Activated naive CD4-positive, alpha-beta T cell treated with anti-CD3 and anti-CD28 coated beads for 36 hours (primary cell): ENCODE data around the gene NCOA7. TPM values are rescaled to one million over a fixed set of nuclear protein-coding genes. Genes with fewer than 3 reads are reported as not detected.
"Not testable (repeated sequence)": the region's sequence is repeated elsewhere in the genome, so short reads cannot be mapped to it uniquely, and the experiment has no call there.

ENCODE experiments used
- CTCF ChIA-PET: fragments of 350-600 bp; sonication (Branson Sonifier 250); formaldehyde crosslinking; loops from one replicate; lab custom pipeline; 2021; ENCODE audit warnings: antibody characterized with exemption; lab: Charles Lee
- DNase-seq: peaks from one replicate; pipeline ENCODE4 v3.0.0-alpha.2; 2020
- H3K27ac Mint-ChIP-seq: one replicate; pipeline ENCODE4 v1.8.0; 2021; ENCODE audit warnings: mild to moderate bottlenecking, mixed read lengths
- H3K27me3 Mint-ChIP-seq: one replicate; pipeline ENCODE4 v1.8.0; 2021; ENCODE audit warnings: low read depth, mixed read lengths
- H3K36me3 Mint-ChIP-seq: one replicate; pipeline ENCODE4 v1.8.0; 2021; ENCODE audit warnings: low read depth, mixed read lengths
- H3K4me1 Mint-ChIP-seq: one replicate; pipeline ENCODE4 v1.8.0; 2021; ENCODE audit warnings: low read depth, mixed read lengths
- H3K4me3 Mint-ChIP-seq: one replicate; pipeline ENCODE4 v1.8.0; 2021; ENCODE audit warnings: mild to moderate bottlenecking, moderate library complexity, mixed read lengths
- H3K9me3 Mint-ChIP-seq: one replicate; pipeline ENCODE4 v1.8.0; 2021; ENCODE audit warnings: mixed read lengths
- intact Hi-C: fragments of 100-400 bp; cut with micrococcal nuclease; formaldehyde crosslinking; loops from one replicate; pipeline ENCODE4 v1.15.1; 2023
- total RNA-seq, 2 experiments: library from RNA; stranded (reverse); gene quantifications; one replicate each; pipeline ENCODE4 v1.2.3, GENCODE V29; 2021

NCOA7 gene
- total RNA-seq, 2 experiments from 2014 or later = 39.2 to 43.1 TPM

DNA sequence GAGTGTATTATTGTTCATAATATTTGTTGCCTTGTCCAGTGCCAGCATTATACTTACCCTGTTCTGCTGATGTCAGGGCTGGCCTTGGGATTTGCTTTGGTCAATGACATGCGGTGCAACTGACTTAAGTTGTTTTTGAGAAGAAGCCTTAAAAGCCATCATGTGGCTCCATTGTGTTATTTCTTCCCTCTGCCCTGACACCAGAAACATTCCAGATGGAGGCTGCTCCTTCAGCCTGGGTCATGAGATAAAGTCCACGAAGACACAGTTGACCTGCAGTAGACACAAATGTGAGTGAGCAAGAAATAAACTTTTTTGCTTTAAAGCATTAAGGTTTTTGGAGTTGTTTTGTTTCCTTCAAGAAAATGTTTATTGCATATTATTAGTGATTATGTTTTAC is 158.3 kb downstream of the NCOA7 start:
- Mint-ChIP-seq H3K27me3 (peaks cover 2% of the 10 kb centered on the region), H3K27ac (no peak overlapping the region), H3K4me1 (peaks cover 10% of the 10 kb centered on the region), H3K9me3 (no peaks in the 10 kb centered on the region), H3K36me3 (no peaks in the 10 kb centered on the region), H3K4me3 (no peak overlapping the region)
- intact Hi-C loops = no loop called here
- CTCF ChIA-PET = no interaction called here
- DNase-seq = no peak

GRCh38 chr6:125950293-125950692 is 159.5 kb downstream of the NCOA7 start:
- Mint-ChIP-seq H3K36me3 (no peaks in the 10 kb centered on the region), H3K27me3 (peaks cover 3% of the 10 kb centered on the region), H3K27ac (no peak overlapping the region), H3K9me3 (no peaks in the 10 kb centered on the region), H3K4me3 (no peak overlapping the region), H3K4me1 (peaks cover 8% of the 10 kb centered on the region)
- DNase-seq = no peak
- CTCF ChIA-PET = interaction anchor here (0.8 kb wide), 1 partner anchor 17 kb away, joined by 3 read pairs; no protein-coding TSS in a partner anchor
- intact Hi-C loops = no loop called here

- H3K36me3 Mint-ChIP-seq, H3K4me1 Mint-ChIP-seq, H3K27ac Mint-ChIP-seq, H3K27me3 Mint-ChIP-seq, DNase-seq, intact Hi-C loops, H3K9me3 Mint-ChIP-seq, H3K4me3 Mint-ChIP-seq: not testable (repeated sequence)
- CTCF ChIA-PET = interaction anchor here (0.8 to 4.0 kb wide), 4 partner anchors 17 to 155 kb away, joined by 3 to 27 read pairs (median 9); no protein-coding TSS in a partner anchor
Measured at GRCh38 chr6:125950716-125951115, 160.0 kb downstream of the NCOA7 start.

DNA sequence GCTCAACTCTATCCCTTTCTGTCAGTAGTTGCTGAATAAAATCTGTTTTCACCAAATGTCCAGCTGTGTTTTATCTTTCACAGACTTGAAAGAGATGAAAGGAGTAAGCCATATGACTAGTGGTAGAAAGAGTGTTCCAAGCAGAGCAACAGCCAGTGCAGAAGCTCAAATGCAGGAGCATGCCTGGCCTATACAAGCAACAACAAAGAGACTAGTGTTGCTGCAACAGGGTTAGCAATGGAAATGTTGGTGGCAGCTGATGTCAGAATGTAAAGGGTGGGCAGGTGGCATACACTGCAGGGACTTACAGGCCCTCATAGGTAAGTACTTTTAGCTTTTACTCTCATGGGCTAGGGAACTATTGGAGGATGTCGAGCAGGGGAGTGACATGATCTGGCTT is 160.6 kb downstream of the NCOA7 start:
- intact Hi-C loops = no loop called here
- peaks cover 9% of the 10 kb centered on the region for H3K4me1 Mint-ChIP-seq
- no peaks in the 10 kb centered on the region for H3K36me3 Mint-ChIP-seq

DNA sequence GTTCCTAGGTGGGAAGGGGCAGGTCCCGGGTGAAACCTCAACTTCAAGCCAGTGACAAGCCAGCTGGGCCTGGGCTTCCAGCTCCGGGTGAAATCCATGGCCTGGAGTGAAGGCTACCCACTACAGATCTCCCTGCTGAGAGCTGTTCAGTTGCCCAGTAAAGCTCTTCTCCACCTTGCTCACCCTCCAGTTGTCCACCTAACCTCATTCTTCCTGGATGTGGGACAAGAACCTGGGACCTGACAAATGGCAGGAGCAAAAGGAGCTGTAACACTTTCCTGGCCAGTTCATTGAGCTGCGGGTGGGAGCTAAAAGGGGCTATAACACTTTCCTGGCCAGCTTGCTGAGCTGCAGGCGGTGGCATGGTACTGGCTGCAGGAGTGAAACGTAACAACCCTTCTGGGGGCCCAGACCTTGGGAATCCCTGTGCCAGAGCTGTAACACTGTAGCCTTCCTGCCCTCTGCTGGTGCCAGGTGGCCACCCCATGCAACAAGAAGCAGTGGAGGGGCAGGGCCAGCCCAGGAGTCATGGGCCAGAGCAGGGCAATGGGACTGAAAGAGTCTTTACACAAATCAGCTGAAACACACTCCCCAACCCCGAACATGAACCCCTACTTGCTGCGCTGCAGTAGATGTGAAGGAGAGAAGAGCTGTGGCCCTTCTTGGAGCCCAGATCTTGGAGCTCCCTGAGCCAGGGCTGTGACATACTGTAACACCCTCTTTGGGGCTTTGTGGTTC is 162.2 kb downstream of the NCOA7 start:
- H3K4me1 Mint-ChIP-seq = peaks cover 7% of the 10 kb centered on the region
- no peaks in the 10 kb centered on the region for H3K36me3 Mint-ChIP-seq
- H3K27ac Mint-ChIP-seq = no peak overlapping the region
- CTCF ChIA-PET = interaction anchor here (0.7 to 4.0 kb wide), 28 partner anchors 9 to 640 kb away, joined by 3 to 27 read pairs (median 4); partner anchors contain the start of gene NCOA7
- no peak overlapping the region for H3K4me3 Mint-ChIP-seq
- intact Hi-C loops = no loop called here
- H3K27me3 Mint-ChIP-seq = peaks cover 4% of the 10 kb centered on the region
- no peaks in the 10 kb centered on the region for H3K9me3 Mint-ChIP-seq
- peak; percentile 61 for DNase-seq

More for the DNA sequence above, 160.6 kb downstream of the NCOA7 start:
- no peak for DNase-seq
- H3K4me3 Mint-ChIP-seq = no peak overlapping the region
- H3K27me3 Mint-ChIP-seq = peaks cover 4% of the 10 kb centered on the region
- CTCF ChIA-PET = interaction anchor here (0.7 to 4.0 kb wide), 9 partner anchors 23 to 160 kb away, joined by 3 to 27 read pairs (median 9); partner anchors contain the start of gene NCOA7
- H3K9me3 Mint-ChIP-seq = no peaks in the 10 kb centered on the region
- no peak overlapping the region for H3K27ac Mint-ChIP-seq

DNA sequence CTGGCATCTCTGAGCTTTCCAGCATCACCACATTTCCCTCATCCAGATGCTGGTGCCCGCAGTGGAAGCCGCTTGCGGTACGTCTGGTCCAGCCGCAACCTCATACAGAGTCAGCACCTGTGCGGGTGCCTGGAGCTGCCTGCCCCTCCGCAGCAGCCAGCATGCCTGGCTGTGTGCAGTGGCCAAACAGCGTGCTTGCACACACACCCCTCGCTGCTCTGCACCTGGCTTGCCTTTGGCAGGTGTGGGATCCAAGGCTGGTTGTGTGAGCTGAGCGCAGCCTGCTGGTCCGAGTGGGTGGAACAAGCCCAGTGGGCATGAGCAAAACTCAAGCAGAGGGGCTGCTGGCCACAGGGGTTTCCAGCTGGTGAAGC is 162.7 kb downstream of the NCOA7 start:
- no peaks in the 10 kb centered on the region for H3K9me3 Mint-ChIP-seq
- peaks cover 4% of the 10 kb centered on the region for H3K27me3 Mint-ChIP-seq
- no peak overlapping the region for H3K4me3 Mint-ChIP-seq
- no peak overlapping the region for H3K27ac Mint-ChIP-seq
- peaks cover 7% of the 10 kb centered on the region for H3K4me1 Mint-ChIP-seq
- CTCF ChIA-PET = interaction anchor here (0.7 to 4.0 kb wide), 25 partner anchors 10 to 640 kb away, joined by 3 to 27 read pairs (median 4); partner anchors contain the start of gene NCOA7
- H3K36me3 Mint-ChIP-seq = no peaks in the 10 kb centered on the region
- intact Hi-C loops = no loop called here
- peak; percentile 28 for DNase-seq

DNA sequence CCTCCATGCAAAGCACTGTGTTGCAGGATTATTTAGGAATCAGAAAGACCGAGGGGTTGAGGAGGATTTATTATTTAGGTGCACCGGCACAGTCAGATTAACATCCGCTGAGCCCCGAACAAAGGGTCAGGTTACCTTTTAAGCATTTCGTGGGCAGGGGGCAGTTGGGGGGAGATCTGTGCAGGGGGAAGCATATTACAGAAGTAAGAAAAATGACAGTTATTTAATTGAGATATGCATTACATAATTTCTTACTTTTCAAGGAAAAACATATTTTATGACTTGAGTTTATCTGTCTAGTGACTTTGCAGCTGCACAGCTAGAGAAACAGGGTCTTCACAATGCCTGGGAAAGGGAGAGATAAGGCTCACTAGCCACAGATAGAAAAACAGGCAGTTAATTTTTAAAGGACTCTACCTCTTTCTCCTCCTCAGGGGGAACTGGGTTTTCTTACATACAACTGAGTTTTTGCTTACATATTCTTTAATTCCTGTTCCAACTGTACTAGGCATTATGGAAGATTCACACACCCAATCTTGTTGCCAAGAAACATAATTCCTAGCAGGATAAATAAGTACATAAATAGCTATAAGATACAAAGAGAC is 164.1 kb downstream of the NCOA7 start:
- intact Hi-C loops = no loop called here
- no peak overlapping the region for H3K4me3 Mint-ChIP-seq
- DNase-seq = no peak
- H3K27ac Mint-ChIP-seq = no peak overlapping the region
- no peaks in the 10 kb centered on the region for H3K9me3 Mint-ChIP-seq
- CTCF ChIA-PET = interaction anchor here (0.8 to 4.3 kb wide), 10 partner anchors 12 to 174 kb away, joined by 3 to 51 read pairs (median 22); partner anchors contain the start of gene NCOA7
- no peaks in the 10 kb centered on the region for H3K36me3 Mint-ChIP-seq
- peaks cover 3% of the 10 kb centered on the region for H3K27me3 Mint-ChIP-seq
- peaks cover 7% of the 10 kb centered on the region for H3K4me1 Mint-ChIP-seq

DNA sequence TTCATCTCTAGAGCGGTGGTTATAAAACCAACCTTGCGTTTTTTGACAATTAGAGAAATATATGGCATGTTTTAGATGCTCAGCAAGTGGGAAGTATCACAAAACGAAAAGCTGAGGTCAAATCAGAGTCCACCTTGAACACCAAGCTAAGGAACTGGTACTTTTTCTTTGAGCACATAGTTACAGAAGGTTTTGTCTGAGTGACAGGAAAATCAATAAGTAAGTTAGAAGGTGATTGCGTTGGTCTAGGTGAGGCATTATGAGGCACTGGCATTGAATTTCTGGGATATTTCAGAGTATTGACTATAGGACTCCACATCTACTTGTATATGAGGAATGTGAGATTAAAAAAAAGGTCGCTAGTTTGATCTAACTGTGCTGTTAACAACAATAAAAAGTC is 165.2 kb downstream of the NCOA7 start:
- Mint-ChIP-seq H3K4me3 (no peak overlapping the region), H3K27me3 (peaks cover 2% of the 10 kb centered on the region), H3K4me1 (peaks cover 7% of the 10 kb centered on the region)

GRCh38 chr6:125956506-125957390 is 166.0 kb downstream of the NCOA7 start, which contains the start of gene HINT3:
Gene HINT3 (plus strand): TSS chr6:125956770. CDS start chr6:125956978, 208 bp downstream.
- H3K36me3 Mint-ChIP-seq = no peaks in the 10 kb centered on the region
- CTCF ChIA-PET = interaction anchor here (0.5 to 4.3 kb wide), 51 partner anchors 8 to 1467 kb away, joined by 3 to 51 read pairs (median 5); partner anchors contain the start of genes NCOA7 and TRMT11
- peaks cover 9% of the 10 kb centered on the region for H3K4me1 Mint-ChIP-seq
- intact Hi-C loops = loop anchor here (1.0 kb wide), 12 partner anchors 18 to 645 kb away; partner anchors contain the start of gene TRMT11
- H3K27ac Mint-ChIP-seq = peak within 1 kb of the TSS; percentile 72
- peaks cover 2% of the 10 kb centered on the region for H3K27me3 Mint-ChIP-seq
- H3K9me3 Mint-ChIP-seq = no peaks in the 10 kb centered on the region
- peak; percentile 99 for DNase-seq
- no peak within 1 kb of the TSS for H3K4me3 Mint-ChIP-seq

More for the DNA sequence above, 165.2 kb downstream of the NCOA7 start:
- no peak for DNase-seq
- peak overlapping the region; percentile 72 for H3K27ac Mint-ChIP-seq
- no peaks in the 10 kb centered on the region for H3K9me3 Mint-ChIP-seq
- CTCF ChIA-PET = interaction anchor here (0.6 to 4.3 kb wide), 41 partner anchors 9 to 1467 kb away, joined by 3 to 51 read pairs (median 6); partner anchors contain the start of genes NCOA7 and TRMT11
- intact Hi-C loops = loop anchor here (1.0 kb wide), 12 partner anchors 18 to 645 kb away; partner anchors contain the start of gene TRMT11
- no peaks in the 10 kb centered on the region for H3K36me3 Mint-ChIP-seq

DNA sequence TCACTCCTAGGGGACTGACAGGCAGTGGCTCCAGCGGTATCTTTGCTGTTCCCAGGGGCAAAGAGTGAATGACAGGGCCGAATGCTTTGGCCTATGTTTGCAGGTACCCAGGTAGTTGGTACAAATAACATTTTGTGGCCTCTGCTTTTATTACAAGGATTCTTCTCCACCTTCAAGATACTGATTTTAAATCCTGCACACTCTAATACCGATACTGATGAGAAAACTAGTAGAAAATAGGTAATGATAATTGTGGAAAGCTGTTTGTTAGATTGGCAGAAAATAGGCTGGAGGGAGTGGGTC is 166.6 kb downstream of the NCOA7 start:
- Mint-ChIP-seq H3K27me3 (peaks cover 2% of the 10 kb centered on the region), H3K9me3 (no peaks in the 10 kb centered on the region), H3K4me1 (peaks cover 10% of the 10 kb centered on the region), H3K36me3 (no peaks in the 10 kb centered on the region), H3K4me3 (no peak overlapping the region), H3K27ac (no peak overlapping the region)
- intact Hi-C loops = no loop called here
- no peak for DNase-seq
- CTCF ChIA-PET = interaction anchor here (0.6 to 4.3 kb wide), 19 partner anchors 10 to 179 kb away, joined by 3 to 51 read pairs (median 8); partner anchors contain the start of genes NCOA7 and TRMT11

- CTCF ChIA-PET = interaction anchor here (0.8 to 4.3 kb wide), 13 partner anchors 10 to 177 kb away, joined by 3 to 51 read pairs (median 15); partner anchors contain the start of genes NCOA7 and TRMT11
- Mint-ChIP-seq H3K27ac (no peak overlapping the region), H3K4me1 (peaks cover 11% of the 10 kb centered on the region), H3K27me3 (peaks cover 2% of the 10 kb centered on the region), H3K4me3 (no peak overlapping the region), H3K36me3 (no peaks in the 10 kb centered on the region), H3K9me3 (no peaks in the 10 kb centered on the region)
- DNase-seq = peak; percentile 18
- intact Hi-C loops = no loop called here
Measured at GRCh38 chr6:125957845-125958244, 167.1 kb downstream of the NCOA7 start.
